K562 (cell line): Measurements from ENCODE around the gene DAPK1. TPM values are rescaled to one million over a fixed set of nuclear protein-coding genes. Genes with fewer than 3 reads are reported as not detected.

Source experiments
- ATAC-seq: fragments of 200-7000 bp; cut with Tn5 transposase; 3 replicates; pipeline ENCODE4 v1.9.1; 2020; ENCODE audit warnings: moderate library complexity
- BruUV-seq: library from RNA; stranded (reverse); fragments of 400-500 nt; replicated peaks from 2 replicates; lab custom pipeline; 2021; lab: Mats Ljungman, UMichigan
- CTCF ChIA-PET: fragments of 300-600 bp; formaldehyde crosslinking; extraction: SDS; loops from one replicate; lab custom pipeline; 2021; ENCODE audit warnings: low intra/inter-chr PET ratio; lab: Yijun Ruan, JAX
- POLR2A ChIA-PET: fragments of 300-600, 350-650 bp; sonication (Branson Sonifier 250); formaldehyde crosslinking; extraction: SDS; loops from one replicate; lab custom pipeline; 2021; ENCODE audit warnings: antibody characterized with exemption, inconsistent platforms; lab: Yijun Ruan, JAX
- DNase-seq, 4 experiments: peaks; one replicate each; pipeline versions ENCODE4 v3.0.0 to v3.0.0-alpha.2; 2011 to 2018; ENCODE audit warnings: low spot score in 3 of 4, mixed read lengths in 3 of 4; ENCODE audit errors: extremely low read depth in 1 of 4
- FAIRE-seq: peaks from 2 replicates; lab custom pipeline; 2011; peaks lifted over from hg19 to GRCh38; lab: Jason Lieb, UNC
- H2AFZ ChIP-seq: 2 replicates; pipeline ENCODE4 v1.6.0; 2011; ENCODE audit warnings: low read depth, low read length, control low read depth, inconsistent platforms
- H3K27ac ChIP-seq: fragments of 200-600 bp; 3 replicates; pipeline ENCODE4 v1.8.0; 2011; ENCODE audit warnings: low read depth, mild to moderate bottlenecking, control low read depth, inconsistent platforms, low read length, moderate library complexity, mixed read lengths; ENCODE audit errors: extremely low read depth
- H3K27me3 ChIP-seq, 2 experiments: fragments of 300-600 bp in 1 of 2; 2 replicates in 1 of 2; 3 replicates in 1 of 2; pipeline versions ENCODE4 v1.6.0 to v1.8.0; 2011; ENCODE audit warnings: inconsistent platforms in 2 of 2, low read length in 2 of 2, mild to moderate bottlenecking in 1 of 2, mixed read lengths in 1 of 2, moderate library complexity in 1 of 2; ENCODE audit not compliant: control insufficient read depth in 2 of 2, insufficient read depth in 2 of 2
- H3K36me3 ChIP-seq: fragments of 300-600 bp; 3 replicates; pipeline ENCODE4 v1.8.0; 2011; ENCODE audit warnings: mild to moderate bottlenecking, low read length, inconsistent platforms; ENCODE audit not compliant: control insufficient read depth, insufficient read depth
- H3K4me1 ChIP-seq, 2 experiments: fragments of 200-600 bp in 1 of 2; replicated peaks in 1 of 2; 2 replicates in 1 of 2; 3 replicates in 1 of 2; pipeline versions ENCODE4 v1.5.1 to v1.8.0; 2011; ENCODE audit warnings: inconsistent platforms in 2 of 2, low read length in 2 of 2, mild to moderate bottlenecking in 1 of 2, mixed read lengths in 1 of 2, moderate library complexity in 1 of 2; ENCODE audit not compliant: control insufficient read depth in 2 of 2, insufficient read depth in 2 of 2
- H3K4me2 ChIP-seq: 2 replicates; pipeline ENCODE4 v1.6.1; 2011; ENCODE audit warnings: low read length, control low read depth, inconsistent platforms, mixed read lengths; ENCODE audit not compliant: insufficient read depth
- H3K4me3 ChIP-seq: fragments of 200-600 bp; sonication (generic), shearing (Covaris generic); 2 replicates; pipeline ENCODE4 v1.5.1; 2016; ENCODE audit warnings: control low read depth, inconsistent platforms
- H3K79me2 ChIP-seq: fragments of 200-600 bp; 3 replicates; pipeline ENCODE4 v1.8.0; 2011; ENCODE audit warnings: low read length, inconsistent platforms; ENCODE audit not compliant: control insufficient read depth, insufficient read depth
- H3K9ac ChIP-seq, 2 experiments: 2 replicates each; pipeline versions ENCODE4 v1.6.0 to v1.6.1; 2011; ENCODE audit warnings: low read depth in 2 of 2, low read length in 2 of 2, control low read depth in 1 of 2, inconsistent platforms in 1 of 2, mild to moderate bottlenecking in 1 of 2, mixed read lengths in 1 of 2; ENCODE audit not compliant: insufficient read depth in 1 of 2
- H3K9me1 ChIP-seq: one replicate; pipeline ENCODE4 v1.6.0; 2011; ENCODE audit warnings: inconsistent platforms, mild to moderate bottlenecking, low read length, moderate library complexity; ENCODE audit not compliant: control insufficient read depth, insufficient read depth
- H3K9me3 ChIP-seq: replicated peaks from 2 replicates; pipeline ENCODE4 v1.5.1; 2011; ENCODE audit warnings: low read depth, low read length, inconsistent platforms; ENCODE audit not compliant: control insufficient read depth, insufficient read depth
- H4K20me1 ChIP-seq: replicated peaks from 2 replicates; pipeline ENCODE4 v1.6.1; 2011; ENCODE audit warnings: low read length, inconsistent platforms, mixed read lengths; ENCODE audit not compliant: control insufficient read depth, insufficient read depth
- CBFA2T3 ChIP-seq: fragments of 450-650 bp; IDR thresholded peaks from 2 replicates; pipeline ENCODE4 v1.6.1; 2017
- HINFP ChIP-seq: fragments of 450-650 bp; conservative IDR thresholded peaks from 2 replicates; pipeline ENCODE4 v1.6.1; 2016; ENCODE audit warnings: missing genetic modification characterization, low read depth, mild to moderate bottlenecking, control low read depth, missing compliant biosample characterization
- PTBP1 ChIP-seq: fragments of 200-400 bp; formaldehyde crosslinking; IDR thresholded peaks from 2 replicates; pipeline ENCODE4 v1.6.1; 2017; ENCODE audit warnings: low read depth, low read length
- SMAD1 ChIP-seq: fragments of 150-350 bp; IDR thresholded peaks from 2 replicates; pipeline ENCODE4 v1.6.1; 2014; ENCODE audit warnings: low read length, low read depth; ENCODE audit not compliant: partially characterized antibody
- SNRNP70 ChIP-seq: fragments of 200-400 bp; formaldehyde crosslinking; optimal IDR thresholded peaks from 2 replicates; pipeline ENCODE3; 2017; ENCODE audit warnings: low read depth, low read length
- SRSF7 ChIP-seq: fragments of 200-400 bp; formaldehyde crosslinking; optimal IDR thresholded peaks from 2 replicates; pipeline ENCODE3; 2017; ENCODE audit warnings: mild to moderate bottlenecking, low read depth, low read length
- ZMIZ1 ChIP-seq, 2 experiments: fragments of 150-350 bp in 1 of 2; IDR thresholded peaks; 2 replicates each; pipeline ENCODE4 v1.6.1; 2012 to 2016; ENCODE audit warnings: low read depth in 2 of 2, low read length in 2 of 2, mild to moderate bottlenecking in 1 of 2, moderate library complexity in 1 of 2
- ZNF507 ChIP-seq: conservative IDR thresholded peaks from 2 replicates; pipeline ENCODE4 v1.6.1; 2017; ENCODE audit warnings: missing genetic modification characterization, missing compliant biosample characterization
- WGBS: fragments of 100-300 bp; shearing (Covaris generic); methylation state at CpG from one replicate; pipeline ENCODE4 v1.1.6; 2016; ENCODE audit warnings: low coverage, mixed read lengths; ENCODE audit not compliant: insufficient coverage; ENCODE audit errors: missing lambda C conversion rate; 5-methylcytosine and 5-hydroxymethylcytosine counted together
- in situ Hi-C: fragments of 300-500 bp; cut with MboI; formaldehyde crosslinking; loops from 4 replicates; pipeline ENCODE4 v1.15.0; 2018; ENCODE audit warnings: inconsistent platforms, mixed read lengths
- intact Hi-C: fragments of 100-400 bp; cut with micrococcal nuclease; formaldehyde crosslinking; loops from 2 replicates; pipeline ENCODE4 v1.14.2; 2022
- polyA plus RNA-seq, 8 experiments: library from polyadenylated mRNA; depleted of rRNA in 4 of 8; stranded (reverse) in 5 of 8; unstranded in 3 of 8; fragments of >200 nt; fragmentation: Nextera tagmentation in 2 of 8; fragmentation: Illumina TruSeq in 1 of 8; extraction: Ambion mirVana in 2 of 8; extraction: Trizol in 1 of 8; gene quantifications; 2 replicates each; pipeline versions ENCODE4 v1.2.1 to v1.2.3, GENCODE V29; 2011 to 2014; ENCODE audit warnings: inconsistent platforms in 1 of 8, missing spikeins in 1 of 8
- total RNA-seq, 7 experiments: library from RNA; depleted of rRNA in 6 of 7; stranded (reverse); fragments of >200 nt in 6 of 7; fragmentation: Illumina TruSeq in 2 of 7; extraction: Trizol in 2 of 7; gene quantifications; 2 replicates each; pipeline versions ENCODE4 v1.2.1 to v1.2.3, GENCODE V29; 2011 to 2021; ENCODE audit warnings: low replicate concordance in 1 of 7

DAPK1 gene
- total and polyA plus RNA-seq, 9 of the 15 experiments (the other 6 are each of a cell fraction or from before 2014, with no cell fraction given) = 1.7 to 26.4 (median 15.8) TPM

- no peak for DNase-seq
- H3K27ac ChIP-seq = no peak overlapping the region
- intact Hi-C loops = no loop called here
- BruUV-seq = no TSS peak
- POLR2A ChIA-PET = no interaction called here
- no peak overlapping the region for H2AFZ ChIP-seq
- H3K9me3 ChIP-seq = no peaks in the 10 kb centered on the region
- no peaks in the 10 kb centered on the region for H3K9me1 ChIP-seq
- WGBS = 61% methylated on average over 5 of the region's 5 CpGs
- in situ Hi-C loops = no loop called here
- H3K9ac ChIP-seq = no peak overlapping the region
- H4K20me1 ChIP-seq = no peaks in the 10 kb centered on the region
- TF ChIP-seq PTBP1 (no peak), ZMIZ1 (IDR thresholded peaks at IDR 0.05; ENCODE audit: low read depth in 2 of 2, low read length in 2 of 2) (no peak), SRSF7 (no peak), SNRNP70 (no peak), ZNF507 (tag) (no peak), SMAD1 (no peak), CBFA2T3 (no peak), HINFP (tag) (no peak)
- no peaks in the 10 kb centered on the region for H3K27me3 ChIP-seq
- H3K36me3 ChIP-seq = peaks cover 40% of the 10 kb centered on the region; the same call in 2 of the 3 replicates
- no peaks in the 10 kb centered on the region for H3K4me1 ChIP-seq
- no peaks in the 10 kb centered on the region for H3K79me2 ChIP-seq
- CTCF ChIA-PET = no interaction called here
- ATAC-seq = no peak
- H3K4me3 ChIP-seq = no peak overlapping the region
- H3K4me2 ChIP-seq = no peak overlapping the region
- no peak for FAIRE-seq
Measured at GRCh38 chr9:87640385-87640795, 142.7 kb downstream of the DAPK1 start.
